ENCODE measurements around the gene PRKAG3. TPM values are rescaled to one million over a fixed set of nuclear protein-coding genes. Genes with fewer than 3 reads are reported as not detected.

The PRKAG3 gene
- total RNA-seq, 2 donors from 2014 or later, result not detected

GRCh38 chr2:218815649-218816048 is 16.0 kb downstream of the PRKAG3 start:
- Histone ChIP-seq H3K4me3 (no peak overlapping the region), H3K4me1 (no peaks in the 10 kb centered on the region), H3K27me3 (no peaks in the 10 kb centered on the region), H3K36me3 (replicated peaks in 1 of 2; ENCODE audit: insufficient read depth in 1 of 2, low read depth in 2 of 2) (no peaks in the 10 kb centered on the region), H3K9me3 (no peaks in the 10 kb centered on the region), H3K27ac (no peak overlapping the region)
- intact Hi-C loops (cut with DNase I), result no loop called here
- WGBS, 2 donors, result 89 to 93% methylated on average over 4 of the region's 4 CpGs
- no peak for DNase-seq
- ATAC-seq, result no peak
- TF ChIP-seq CTCF (IDR thresholded peaks at IDR 0.05), result no peak

DNA sequence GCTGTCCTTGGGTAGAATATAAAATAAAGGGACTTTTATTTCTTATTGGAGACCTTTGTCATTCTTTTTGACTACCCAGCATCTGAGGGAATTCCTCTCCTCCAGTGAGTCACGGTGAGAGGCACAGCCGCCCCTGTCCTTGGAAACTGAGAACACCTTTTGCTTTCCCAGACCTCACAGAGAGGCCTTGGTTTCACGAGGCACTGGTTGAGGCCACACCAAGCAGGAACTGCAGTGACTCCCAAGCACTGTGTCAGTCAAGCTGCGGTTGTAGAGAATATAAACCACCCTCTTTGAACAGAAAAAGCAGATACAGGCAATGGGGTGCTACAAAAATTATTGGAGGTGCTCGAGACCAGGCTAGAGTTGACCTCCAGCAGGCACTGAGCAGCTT is 16.4 kb downstream of the PRKAG3 start:
- Histone ChIP-seq H3K36me3 (replicated peaks in 1 of 2; ENCODE audit: insufficient read depth in 1 of 2, low read depth in 2 of 2) (no peaks in the 10 kb centered on the region), H3K4me1 (no peaks in the 10 kb centered on the region), H3K9me3 (no peaks in the 10 kb centered on the region), H3K4me3 (no peak overlapping the region), H3K27me3 (no peaks in the 10 kb centered on the region), H3K27ac (no peak overlapping the region)
- WGBS, 2 donors, result 53 to 61% methylated on average over 5 of the region's 5 CpGs
- intact Hi-C loops (cut with DNase I), result no loop called here
- ATAC-seq (no peak), DNase-seq (no peak)
- TF ChIP-seq POLR2A (IDR thresholded peaks at IDR 0.05) (no peak), CTCF (IDR thresholded peaks at IDR 0.05) (no peak)

GRCh38 chr2:218814540-218815243 is 16.9 kb downstream of the PRKAG3 start:
- H3K36me3 ChIP-seq (replicated peaks in 1 of 2; ENCODE audit: insufficient read depth in 1 of 2, low read depth in 2 of 2), result no peaks in the 10 kb centered on the region
- no peak for DNase-seq
- no peaks in the 10 kb centered on the region for H3K4me1 ChIP-seq
- no peak overlapping the region for H3K4me3 ChIP-seq
- 86 to 94% methylated on average over 13 of the region's 13 CpGs for WGBS, 2 donors
- no peak overlapping the region for H3K27ac ChIP-seq
- H3K9me3 ChIP-seq, result no peaks in the 10 kb centered on the region
- no peak for ATAC-seq
- TF ChIP-seq POLR2A (IDR thresholded peaks at IDR 0.05), result no peak
- TF ChIP-seq CTCF (IDR thresholded peaks at IDR 0.05), result no peak
- intact Hi-C loops (cut with DNase I), result no loop called here
- H3K27me3 ChIP-seq, result no peaks in the 10 kb centered on the region

DNA sequence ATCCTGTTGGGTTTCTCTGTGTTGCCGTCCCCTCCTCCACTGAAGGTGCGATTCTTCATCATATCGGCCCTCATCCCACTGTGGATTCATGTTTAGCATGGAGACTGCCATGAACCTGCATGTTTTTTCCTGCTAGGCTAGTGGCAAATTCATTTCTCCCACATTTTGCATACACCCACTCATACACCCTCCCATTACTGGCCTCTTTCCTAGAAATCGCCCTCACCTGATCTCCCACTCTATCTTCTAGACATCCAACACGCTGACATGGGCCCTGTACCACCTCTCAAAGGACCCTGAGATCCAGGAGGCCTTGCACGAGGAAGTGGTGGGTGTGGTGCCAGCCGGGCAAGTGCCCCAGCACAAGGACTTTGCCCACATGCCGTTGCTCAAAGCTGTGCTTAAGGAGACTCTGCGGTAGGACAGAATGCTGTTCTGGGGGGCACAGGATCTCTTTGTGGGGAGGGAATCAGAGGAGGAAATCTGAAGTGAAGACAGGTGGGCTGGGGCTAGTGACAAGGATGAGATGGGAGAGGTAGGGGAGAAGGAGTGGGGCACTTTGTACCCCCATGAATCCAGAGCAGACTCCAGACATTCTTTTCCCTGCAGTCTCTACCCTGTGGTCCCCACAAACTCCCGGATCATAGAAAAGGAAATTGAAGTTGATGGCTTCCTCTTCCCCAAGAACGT is 17.7 kb downstream of the PRKAG3 start:
- Histone ChIP-seq H3K9me3 (no peaks in the 10 kb centered on the region), H3K36me3 (replicated peaks in 1 of 2; ENCODE audit: insufficient read depth in 1 of 2, low read depth in 2 of 2) (no peaks in the 10 kb centered on the region), H3K27ac (no peak overlapping the region), H3K4me1 (no peaks in the 10 kb centered on the region), H3K27me3 (no peaks in the 10 kb centered on the region), H3K4me3 (no peak overlapping the region)
- no peak for ATAC-seq
- TF ChIP-seq CTCF (IDR thresholded peaks at IDR 0.05) (no peak), POLR2A (IDR thresholded peaks at IDR 0.05) (no peak)
- DNase-seq, result no peak
- WGBS, 2 donors, result 68 to 80% methylated on average over 11 of the region's 11 CpGs
- intact Hi-C loops (cut with DNase I), result no loop called here

DNA sequence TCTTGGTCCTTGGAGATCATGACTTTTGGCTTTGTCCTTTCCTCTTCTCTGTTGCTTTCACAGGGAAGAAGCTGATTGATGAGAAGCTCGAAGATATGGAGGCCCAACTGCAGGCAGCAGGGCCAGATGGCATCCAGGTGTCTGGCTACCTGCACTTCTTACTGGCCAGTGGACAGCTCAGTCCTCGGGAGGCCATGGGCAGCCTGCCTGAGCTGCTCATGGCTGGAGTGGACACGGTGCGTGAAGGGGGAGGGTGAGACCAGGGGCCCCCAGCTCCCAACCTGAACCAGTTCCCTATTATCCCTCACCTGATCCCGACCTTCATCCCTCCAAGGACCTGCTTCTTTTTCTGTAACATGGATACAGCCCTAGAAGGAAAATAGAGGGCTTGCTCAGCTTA is 18.7 kb downstream of the PRKAG3 start:
- Histone ChIP-seq H3K9me3 (no peaks in the 10 kb centered on the region), H3K4me1 (no peaks in the 10 kb centered on the region), H3K27me3 (no peaks in the 10 kb centered on the region), H3K4me3 (no peak overlapping the region), H3K27ac (no peak overlapping the region), H3K36me3 (replicated peaks in 1 of 2; ENCODE audit: insufficient read depth in 1 of 2, low read depth in 2 of 2) (no peaks in the 10 kb centered on the region)
- TF ChIP-seq CTCF (IDR thresholded peaks at IDR 0.05) (no peak), POLR2A (IDR thresholded peaks at IDR 0.05) (no peak)
- ATAC-seq (no peak), DNase-seq (no peak)
- intact Hi-C loops (cut with DNase I), result no loop called here
- 80 to 91% methylated on average over 3 to 5 of the region's 5 CpGs for WGBS, 2 donors
